ENCODE data around the gene CCDC150.

GRCh38 chr2:196737046-196737445, 97.5 kb downstream of the CCDC150 start:
- TF ChIP-seq EZH2phosphoT487 (IDR thresholded peaks at IDR 0.05; ENCODE audit: borderline replicate concordance, low read depth, low read length): no peak
- TF ChIP-seq, protein P1, sequence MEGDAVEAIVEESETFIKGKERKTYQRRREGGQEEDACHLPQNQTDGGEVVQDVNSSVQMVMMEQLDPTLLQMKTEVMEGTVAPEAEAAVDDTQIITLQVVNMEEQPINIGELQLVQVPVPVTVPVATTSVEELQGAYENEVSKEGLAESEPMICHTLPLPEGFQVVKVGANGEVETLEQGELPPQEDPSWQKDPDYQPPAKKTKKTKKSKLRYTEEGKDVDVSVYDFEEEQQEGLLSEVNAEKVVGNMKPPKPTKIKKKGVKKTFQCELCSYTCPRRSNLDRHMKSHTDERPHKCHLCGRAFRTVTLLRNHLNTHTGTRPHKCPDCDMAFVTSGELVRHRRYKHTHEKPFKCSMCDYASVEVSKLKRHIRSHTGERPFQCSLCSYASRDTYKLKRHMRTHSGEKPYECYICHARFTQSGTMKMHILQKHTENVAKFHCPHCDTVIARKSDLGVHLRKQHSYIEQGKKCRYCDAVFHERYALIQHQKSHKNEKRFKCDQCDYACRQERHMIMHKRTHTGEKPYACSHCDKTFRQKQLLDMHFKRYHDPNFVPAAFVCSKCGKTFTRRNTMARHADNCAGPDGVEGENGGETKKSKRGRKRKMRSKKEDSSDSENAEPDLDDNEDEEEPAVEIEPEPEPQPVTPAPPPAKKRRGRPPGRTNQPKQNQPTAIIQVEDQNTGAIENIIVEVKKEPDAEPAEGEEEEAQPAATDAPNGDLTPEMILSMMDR (conservative IDR thresholded peaks at IDR 0.05; ENCODE audit: low read length): no peak

Measured in OCI-LY7 (cell line).